Transverse colon (tissue), 4 donors: ENCODE results near the gene FOXO1. TPM values are rescaled to one million over a fixed set of nuclear protein-coding genes. Genes with fewer than 3 reads are reported as not detected.

Source experiments
- DNase-seq: peaks from one replicate; pipeline ENCODE4 v3.0.0-alpha.2; 2019
- H3K27ac ChIP-seq, 4 donors: fragments of 200-600 bp; sonication (generic); 2 replicates each; pipeline ENCODE4 v1.5.1; 2016 to 2018; ENCODE audit warnings: inconsistent platforms in 4 of 4
- H3K27me3 ChIP-seq: fragments of 200-600 bp; sonication (generic); 2 replicates; pipeline ENCODE4 v1.5.1; 2017; ENCODE audit warnings: inconsistent platforms
- H3K36me3 ChIP-seq, 4 donors: fragments of 200-600 bp; sonication (generic); 2 replicates each; pipeline ENCODE4 v1.5.1; 2017 to 2019; ENCODE audit warnings: inconsistent platforms in 4 of 4
- H3K4me1 ChIP-seq, 4 donors: fragments of 200-600 bp; sonication (generic); 2 replicates each; pipeline ENCODE4 v1.5.1; 2017 to 2020; ENCODE audit warnings: inconsistent platforms in 4 of 4
- H3K4me3 ChIP-seq, 4 donors: fragments of 200-600 bp; sonication (generic); 1 replicate in 1 of 4; 2 replicates in 3 of 4; pipeline versions ENCODE4 v1.5.1 to v1.6.1; 2017 to 2019; ENCODE audit warnings: inconsistent platforms in 4 of 4
- H3K9me3 ChIP-seq, 2 donors: fragments of 200-600 bp; sonication (generic); 2 replicates each; pipeline ENCODE4 v1.5.1; 2017 to 2019; ENCODE audit warnings: inconsistent platforms in 2 of 2
- EP300 ChIP-seq: sonication (generic); formaldehyde crosslinking; IDR thresholded peaks from one replicate; pipeline ENCODE4 v1.6.1; 2017; ENCODE audit warnings: antibody characterized with exemption, low read depth
- POLR2A ChIP-seq: fragments of 450-650 bp; IDR thresholded peaks from one replicate; pipeline ENCODE4 v1.6.1; 2016; ENCODE audit warnings: antibody characterized with exemption, mild to moderate bottlenecking, moderate library complexity
- POLR2AphosphoS5 ChIP-seq, 3 donors: sonication (generic); formaldehyde crosslinking; IDR thresholded peaks; one replicate each; pipeline ENCODE4 v1.6.1; 2016; ENCODE audit warnings: antibody characterized with exemption in 3 of 3
- WGBS, 2 donors: methylation state at CpG; one replicate each; pipeline ENCODE4 v1.1.5; 2018; ENCODE audit warnings: low coverage in 1 of 2; 5-methylcytosine and 5-hydroxymethylcytosine counted together
- in situ Hi-C, 4 donors: fragments of 200-750 bp; cut with MboI; loops; one replicate each; pipeline versions ENCODE4 v1.15.0 to v1.15.1; 2017; ENCODE audit warnings: low sequenced_read_pairs in 3 of 4, low pct_ligation_motif_present in 1 of 4, low pct_unique_long_range_greater_than_20kb in 1 of 4
- intact Hi-C: fragments of 100-400 bp; cut with DNase I; formaldehyde crosslinking; loops from one replicate; pipeline ENCODE4 v1.15.1; 2023; ENCODE audit warnings: low total_unique reads
- total RNA-seq, 4 donors: library from RNA; depleted of rRNA; stranded (reverse); fragments of >200 nt; gene quantifications; one replicate each; pipeline ENCODE4 v1.1.0, GENCODE V29; 2016
- TF ChIP-seq, protein P1 (sequence below), 5 experiments: fragments of 200-600 bp in 3 of 5; fragments of 450-650 bp in 2 of 5; sonication (generic) in 3 of 5; IDR thresholded peaks; 1 replicate in 2 of 5; 2 replicates in 3 of 5; pipeline ENCODE4 v1.5.1; 2016 to 2017; ENCODE audit warnings: antibody characterized with exemption in 5 of 5, inconsistent platforms in 3 of 5, mild to moderate bottlenecking in 2 of 5, moderate library complexity in 1 of 5

FOXO1 gene
- total RNA-seq, 4 donors from 2014 or later, result 19.1 to 48.9 (median 38.3) TPM

DNA sequence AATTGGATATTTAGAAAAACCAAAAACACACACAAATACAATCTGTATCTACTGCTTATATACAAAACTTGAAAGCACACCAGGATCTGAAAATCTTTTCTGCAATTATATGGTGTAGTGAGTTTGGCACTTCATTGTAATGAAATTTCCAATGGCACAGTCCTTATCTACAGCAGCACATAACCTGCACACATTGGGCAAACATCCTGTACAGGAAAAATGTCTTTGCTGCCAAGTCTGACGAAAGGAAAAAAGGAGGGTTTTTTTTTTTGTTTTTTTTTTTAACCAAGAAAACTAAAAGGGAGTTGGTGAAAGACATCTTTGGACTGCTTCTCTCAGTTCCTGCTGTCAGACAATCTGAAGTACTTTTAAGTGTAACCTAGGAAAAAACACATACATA lies 107.8 kb downstream of the FOXO1 start:
- no peaks in the 10 kb centered on the region for H3K9me3 ChIP-seq
- H3K27me3 ChIP-seq, result no peaks in the 10 kb centered on the region
- no peak overlapping the region for H3K27ac ChIP-seq
- no peak for DNase-seq
- H3K4me1 ChIP-seq, result peaks cover 0 to 31% (median 3%) of the 10 kb centered on the region in 4 donors
- intact Hi-C loops, result no loop called here
- H3K36me3 ChIP-seq, result no peaks in the 10 kb centered on the region
- in situ Hi-C loops, result no loop called here
- TF ChIP-seq, protein P1, sequence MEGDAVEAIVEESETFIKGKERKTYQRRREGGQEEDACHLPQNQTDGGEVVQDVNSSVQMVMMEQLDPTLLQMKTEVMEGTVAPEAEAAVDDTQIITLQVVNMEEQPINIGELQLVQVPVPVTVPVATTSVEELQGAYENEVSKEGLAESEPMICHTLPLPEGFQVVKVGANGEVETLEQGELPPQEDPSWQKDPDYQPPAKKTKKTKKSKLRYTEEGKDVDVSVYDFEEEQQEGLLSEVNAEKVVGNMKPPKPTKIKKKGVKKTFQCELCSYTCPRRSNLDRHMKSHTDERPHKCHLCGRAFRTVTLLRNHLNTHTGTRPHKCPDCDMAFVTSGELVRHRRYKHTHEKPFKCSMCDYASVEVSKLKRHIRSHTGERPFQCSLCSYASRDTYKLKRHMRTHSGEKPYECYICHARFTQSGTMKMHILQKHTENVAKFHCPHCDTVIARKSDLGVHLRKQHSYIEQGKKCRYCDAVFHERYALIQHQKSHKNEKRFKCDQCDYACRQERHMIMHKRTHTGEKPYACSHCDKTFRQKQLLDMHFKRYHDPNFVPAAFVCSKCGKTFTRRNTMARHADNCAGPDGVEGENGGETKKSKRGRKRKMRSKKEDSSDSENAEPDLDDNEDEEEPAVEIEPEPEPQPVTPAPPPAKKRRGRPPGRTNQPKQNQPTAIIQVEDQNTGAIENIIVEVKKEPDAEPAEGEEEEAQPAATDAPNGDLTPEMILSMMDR (IDR thresholded peaks at IDR 0.05), result no peak
- TF ChIP-seq POLR2A, result no peak
- no peak for TF ChIP-seq EP300
- TF ChIP-seq POLR2AphosphoS5 (IDR thresholded peaks at IDR 0.05), result peak in 1 of 3 donors; percentile 36
- H3K4me3 ChIP-seq, result no peak overlapping the region
- WGBS, 2 donors, result 38 to 45% methylated on average over 1 of the region's 1 CpG

DNA sequence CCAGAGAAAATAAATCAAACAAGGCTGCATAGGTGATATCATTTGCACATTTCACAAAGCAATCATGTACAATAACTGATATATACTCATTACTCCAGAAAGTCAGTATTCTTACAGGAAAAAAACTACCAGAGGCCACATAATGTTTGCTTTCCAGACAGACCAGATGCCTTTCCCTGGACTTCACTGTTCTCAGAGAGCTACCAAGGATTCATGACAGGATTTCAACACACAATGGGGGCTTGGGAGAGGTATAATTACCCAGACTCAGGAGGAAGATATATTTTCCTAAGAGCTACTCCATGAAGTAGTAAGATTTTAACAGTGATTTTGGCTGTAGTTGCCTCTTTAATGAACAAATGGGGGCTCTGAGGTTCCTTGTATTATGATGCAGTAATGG lies 110.0 kb downstream of the FOXO1 start:
- TF ChIP-seq EP300, result no peak
- TF ChIP-seq POLR2A, result no peak
- TF ChIP-seq, protein P1 (IDR thresholded peaks at IDR 0.05), result no peak
- TF ChIP-seq POLR2AphosphoS5 (IDR thresholded peaks at IDR 0.05), result no peak
- Histone ChIP-seq H3K9me3 (no peaks in the 10 kb centered on the region), H3K27me3 (no peaks in the 10 kb centered on the region), H3K27ac (no peak overlapping the region), H3K36me3 (no peaks in the 10 kb centered on the region), H3K4me1 (peaks cover 0 to 16% (median 0%) of the 10 kb centered on the region in 4 donors), H3K4me3 (no peak overlapping the region)
- in situ Hi-C loops (no loop called here), intact Hi-C loops (no loop called here)
- DNase-seq, result no peak

DNA sequence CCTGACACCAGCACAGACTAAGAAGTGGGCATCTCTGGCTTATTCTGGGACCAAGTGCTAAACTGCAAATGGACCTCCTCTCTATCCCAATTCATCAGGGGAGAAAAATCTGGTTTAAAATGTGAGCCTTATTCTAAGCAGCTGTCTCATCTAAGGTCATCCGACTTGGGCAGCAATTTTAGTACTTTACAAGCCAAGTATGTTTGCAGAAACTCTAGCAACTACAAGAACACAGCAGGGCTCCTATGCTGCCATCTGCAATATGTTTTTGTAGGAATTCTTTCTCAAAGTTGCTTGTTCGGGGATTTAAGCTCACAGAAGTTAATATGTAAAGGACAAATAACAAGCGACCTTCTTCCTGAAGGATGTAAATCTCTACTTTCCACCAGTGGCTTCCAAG lies 113.1 kb downstream of the FOXO1 start:
- in situ Hi-C loops, result no loop called here
- intact Hi-C loops, result no loop called here
- no peak overlapping the region for H3K4me3 ChIP-seq
- no peaks in the 10 kb centered on the region for H3K36me3 ChIP-seq
- H3K27me3 ChIP-seq, result no peaks in the 10 kb centered on the region
- H3K4me1 ChIP-seq, result peaks cover 0 to 7% (median 0%) of the 10 kb centered on the region in 4 donors
- H3K27ac ChIP-seq, result no peak overlapping the region
- WGBS, 2 donors, result 91 to 93% methylated on average over 3 of the region's 3 CpGs
- TF ChIP-seq, protein P1 (IDR thresholded peaks at IDR 0.05), result no peak
- TF ChIP-seq POLR2AphosphoS5 (IDR thresholded peaks at IDR 0.05) (no peak), EP300 (no peak), POLR2A (no peak)
- no peaks in the 10 kb centered on the region for H3K9me3 ChIP-seq
- DNase-seq, result no peak

DNA sequence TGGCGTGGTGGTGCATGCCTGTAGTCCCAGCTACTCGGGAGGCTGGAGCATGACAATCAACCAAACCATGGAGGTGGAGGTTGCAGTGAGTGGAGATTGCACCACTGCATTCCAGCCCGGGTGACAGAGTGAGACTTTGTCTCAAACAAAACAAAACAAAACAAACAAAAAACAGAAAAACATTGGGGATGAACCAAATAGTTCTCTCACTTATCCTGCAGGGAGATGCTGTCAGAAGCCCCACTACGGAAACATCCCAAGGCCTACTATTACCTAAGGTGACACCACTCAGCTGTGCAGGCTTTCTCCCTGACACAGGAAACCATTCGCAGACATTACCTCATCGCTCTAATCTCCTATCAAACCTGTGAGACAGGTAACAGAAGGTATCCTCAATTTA lies 113.5 kb downstream of the FOXO1 start:
- Histone ChIP-seq H3K4me3 (no peak overlapping the region), H3K27ac (no peak overlapping the region), H3K36me3 (no peaks in the 10 kb centered on the region), H3K9me3 (no peaks in the 10 kb centered on the region), H3K4me1 (peaks cover 0 to 2% (median 0%) of the 10 kb centered on the region in 4 donors), H3K27me3 (no peaks in the 10 kb centered on the region)
- WGBS, 2 donors, result 88 to 96% methylated on average over 4 to 6 of the region's 6 CpGs
- no peak for DNase-seq
- TF ChIP-seq, protein P1 (IDR thresholded peaks at IDR 0.05), result no peak
- TF ChIP-seq POLR2A (no peak), EP300 (no peak), POLR2AphosphoS5 (IDR thresholded peaks at IDR 0.05) (no peak)
- intact Hi-C loops (no loop called here), in situ Hi-C loops (no loop called here)
